Activated naive CD8-positive, alpha-beta T cell (primary cell): ENCODE measurements around the gene SGCA.

Experiments
- H3K27ac Mint-ChIP-seq: one replicate; pipeline ENCODE4 v1.8.0; 2021; ENCODE audit warnings: mixed read lengths
- H3K27me3 Mint-ChIP-seq: one replicate; pipeline ENCODE4 v1.8.0; 2021; ENCODE audit warnings: mixed read lengths
- H3K36me3 Mint-ChIP-seq: one replicate; pipeline ENCODE4 v1.8.0; 2021; ENCODE audit warnings: mixed read lengths
- H3K4me1 Mint-ChIP-seq: one replicate; pipeline ENCODE4 v1.8.0; 2021; ENCODE audit warnings: low read depth, mixed read lengths
- H3K4me3 Mint-ChIP-seq: one replicate; pipeline ENCODE4 v1.8.0; 2021; ENCODE audit warnings: mild to moderate bottlenecking, mixed read lengths
- H3K9me3 Mint-ChIP-seq: one replicate; pipeline ENCODE4 v1.8.0; 2021; ENCODE audit warnings: low read depth, mixed read lengths

The SGCA gene

DNA sequence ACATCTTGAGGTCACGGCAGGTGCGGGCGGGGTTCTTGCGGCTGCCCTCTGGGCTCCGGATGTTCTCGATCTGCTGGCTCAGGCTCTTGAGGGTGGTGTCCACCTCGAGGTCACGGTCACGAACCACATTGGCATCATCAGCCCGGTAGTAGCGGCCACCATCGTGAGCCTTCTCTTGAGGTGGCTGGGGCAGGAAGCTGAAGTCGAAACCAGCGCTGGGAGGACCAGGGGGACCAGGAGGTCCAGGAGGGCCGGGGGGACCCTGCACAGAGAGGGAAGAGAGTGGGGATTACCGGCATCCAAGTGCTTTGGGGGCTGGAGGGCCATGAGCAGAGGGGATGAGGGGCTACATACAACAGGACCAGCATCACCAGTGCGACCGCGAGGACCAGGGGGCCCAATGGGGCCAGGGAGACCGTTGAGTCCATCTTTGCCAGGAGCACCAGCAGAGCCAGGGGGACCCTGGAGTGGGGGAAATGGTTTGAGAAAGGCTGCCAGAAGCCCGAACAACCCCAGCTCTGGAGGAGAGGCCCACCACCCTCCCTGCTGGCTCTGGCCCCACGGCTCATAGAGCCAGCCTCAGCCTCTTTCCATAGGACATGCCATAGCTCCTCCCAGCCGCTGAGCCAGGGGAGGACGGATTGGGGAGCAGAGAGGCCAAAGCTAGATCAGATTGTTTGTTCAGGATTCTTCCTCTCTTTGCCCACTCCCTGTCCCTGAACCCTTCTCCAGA is 21.0 kb downstream of the SGCA start:
- H3K9me3 Mint-ChIP-seq, result no peaks in the 10 kb centered on the region
- H3K4me3 Mint-ChIP-seq, result no peak overlapping the region
- H3K27me3 Mint-ChIP-seq, result no peaks in the 10 kb centered on the region
- H3K36me3 Mint-ChIP-seq, result no peaks in the 10 kb centered on the region
- peaks cover 11% of the 10 kb centered on the region for H3K4me1 Mint-ChIP-seq
- H3K27ac Mint-ChIP-seq, result no peak overlapping the region

DNA sequence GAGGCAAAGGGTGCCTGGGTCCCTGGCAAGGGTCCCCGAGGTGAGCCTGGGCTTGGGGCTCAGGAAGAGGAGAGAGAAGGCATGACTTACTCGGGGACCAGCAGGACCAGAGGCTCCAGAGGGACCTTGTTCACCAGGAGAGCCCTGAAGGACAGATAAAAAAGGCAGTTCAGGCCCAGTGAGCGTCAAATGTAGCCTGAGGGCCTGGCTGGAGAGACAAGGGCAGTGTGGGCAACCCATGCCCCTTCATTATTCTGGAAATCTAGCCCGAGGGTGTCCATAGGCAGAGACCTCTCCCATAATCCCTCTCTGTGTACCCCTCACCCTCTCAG is 21.6 kb downstream of the SGCA start:
- no peak overlapping the region for H3K27ac Mint-ChIP-seq

DNA sequence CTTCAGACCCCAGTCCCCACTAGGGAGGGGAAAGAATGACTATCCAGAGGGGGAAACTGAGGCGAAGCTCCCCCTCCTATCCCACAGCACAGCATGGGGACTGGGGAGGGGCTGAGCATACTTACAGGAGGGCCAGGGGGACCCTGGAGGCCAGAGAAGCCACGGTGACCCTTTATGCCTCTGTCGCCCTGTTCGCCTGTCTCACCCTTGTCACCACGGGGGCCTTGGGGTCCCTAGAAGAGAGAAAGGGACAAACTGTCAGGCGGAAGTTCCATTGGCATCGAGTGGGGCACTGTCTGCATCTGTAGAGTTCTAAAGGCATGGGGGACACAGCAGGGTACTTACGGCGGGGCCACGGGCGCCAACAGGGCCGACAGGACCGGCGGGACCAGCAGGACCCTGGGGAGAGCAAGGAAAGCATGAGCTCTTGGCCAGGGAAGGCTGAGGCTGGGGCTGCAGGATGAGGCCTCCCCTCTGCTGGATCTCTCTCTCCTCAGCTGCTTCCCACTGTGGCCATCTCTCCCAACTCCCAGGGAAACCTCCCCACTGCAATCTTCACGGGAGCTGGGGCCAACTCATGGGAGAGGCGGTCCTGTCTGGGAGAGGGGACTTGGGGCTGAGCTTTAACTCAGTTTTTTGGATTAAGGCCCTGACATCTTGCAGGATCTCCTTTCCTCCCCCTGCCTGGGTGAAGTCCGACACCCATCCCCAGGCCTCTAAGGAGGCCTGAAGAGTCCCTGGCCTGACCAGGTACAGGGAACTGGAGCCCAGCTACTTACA is 22.1 kb downstream of the SGCA start:
- Mint-ChIP-seq H3K9me3 (no peaks in the 10 kb centered on the region), H3K27me3 (no peaks in the 10 kb centered on the region), H3K4me1 (peaks cover 9% of the 10 kb centered on the region), H3K36me3 (no peaks in the 10 kb centered on the region), H3K27ac (no peak overlapping the region), H3K4me3 (no peak overlapping the region)

More for the DNA sequence above, 21.6 kb downstream of the SGCA start:
- peaks cover 11% of the 10 kb centered on the region for H3K4me1 Mint-ChIP-seq
- H3K9me3 Mint-ChIP-seq, result no peaks in the 10 kb centered on the region
- H3K4me3 Mint-ChIP-seq, result no peak overlapping the region
- H3K36me3 Mint-ChIP-seq, result no peaks in the 10 kb centered on the region
- no peaks in the 10 kb centered on the region for H3K27me3 Mint-ChIP-seq

DNA sequence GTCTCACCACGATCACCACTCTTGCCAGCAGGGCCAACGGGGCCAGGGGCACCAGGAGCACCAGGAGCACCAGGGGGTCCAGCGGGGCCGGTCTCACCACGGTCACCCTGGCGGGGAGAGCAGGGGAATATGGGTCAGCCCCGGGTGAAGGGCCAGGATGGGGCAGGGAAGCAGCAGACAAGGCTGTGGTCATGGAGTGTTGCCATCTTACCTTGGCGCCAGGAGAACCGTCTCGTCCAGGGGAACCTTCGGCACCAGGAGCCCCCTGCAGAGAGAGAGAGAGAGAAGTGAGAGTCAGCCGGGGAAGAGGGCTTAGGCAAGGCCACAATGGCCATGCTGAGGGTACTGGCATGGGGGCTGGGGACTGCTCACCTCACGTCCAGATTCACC is 22.7 kb downstream of the SGCA start:
- Mint-ChIP-seq H3K36me3 (no peaks in the 10 kb centered on the region), H3K27ac (no peak overlapping the region), H3K27me3 (no peaks in the 10 kb centered on the region), H3K9me3 (no peaks in the 10 kb centered on the region), H3K4me1 (peaks cover 7% of the 10 kb centered on the region), H3K4me3 (no peak overlapping the region)

DNA sequence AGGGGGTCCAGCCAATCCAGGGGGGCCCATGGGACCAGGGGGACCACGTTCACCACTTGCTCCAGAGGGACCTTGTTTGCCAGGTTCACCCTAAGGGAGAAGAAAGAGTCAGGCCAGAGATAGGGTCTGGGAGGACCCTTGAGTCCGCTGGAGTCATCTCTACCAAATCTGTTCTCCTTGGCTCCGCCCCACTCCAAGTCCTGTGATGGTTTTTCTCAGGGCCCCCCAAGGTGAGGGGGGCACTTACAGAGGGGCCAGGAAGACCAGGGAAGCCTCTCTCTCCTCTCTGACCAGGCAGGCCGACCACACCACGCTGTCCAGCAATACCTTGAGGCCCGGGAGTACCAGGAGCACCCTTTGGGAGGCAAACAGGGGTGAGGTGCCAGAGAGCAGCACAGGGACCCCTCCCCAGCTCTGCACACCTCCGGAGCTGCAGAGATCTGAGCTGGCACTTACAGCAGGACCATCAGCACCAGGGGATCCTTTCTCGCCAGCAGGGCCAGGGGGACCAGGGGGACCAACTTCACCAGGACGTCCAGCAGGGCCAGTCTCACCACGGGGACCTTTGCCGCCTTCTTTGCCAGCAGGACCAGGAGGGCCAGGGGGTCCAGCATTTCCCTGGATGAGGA is 23.2 kb downstream of the SGCA start:
- Mint-ChIP-seq H3K4me1 (peaks cover 2% of the 10 kb centered on the region), H3K36me3 (no peaks in the 10 kb centered on the region), H3K27me3 (no peaks in the 10 kb centered on the region), H3K27ac (no peak overlapping the region), H3K9me3 (no peaks in the 10 kb centered on the region), H3K4me3 (no peak overlapping the region)

DNA sequence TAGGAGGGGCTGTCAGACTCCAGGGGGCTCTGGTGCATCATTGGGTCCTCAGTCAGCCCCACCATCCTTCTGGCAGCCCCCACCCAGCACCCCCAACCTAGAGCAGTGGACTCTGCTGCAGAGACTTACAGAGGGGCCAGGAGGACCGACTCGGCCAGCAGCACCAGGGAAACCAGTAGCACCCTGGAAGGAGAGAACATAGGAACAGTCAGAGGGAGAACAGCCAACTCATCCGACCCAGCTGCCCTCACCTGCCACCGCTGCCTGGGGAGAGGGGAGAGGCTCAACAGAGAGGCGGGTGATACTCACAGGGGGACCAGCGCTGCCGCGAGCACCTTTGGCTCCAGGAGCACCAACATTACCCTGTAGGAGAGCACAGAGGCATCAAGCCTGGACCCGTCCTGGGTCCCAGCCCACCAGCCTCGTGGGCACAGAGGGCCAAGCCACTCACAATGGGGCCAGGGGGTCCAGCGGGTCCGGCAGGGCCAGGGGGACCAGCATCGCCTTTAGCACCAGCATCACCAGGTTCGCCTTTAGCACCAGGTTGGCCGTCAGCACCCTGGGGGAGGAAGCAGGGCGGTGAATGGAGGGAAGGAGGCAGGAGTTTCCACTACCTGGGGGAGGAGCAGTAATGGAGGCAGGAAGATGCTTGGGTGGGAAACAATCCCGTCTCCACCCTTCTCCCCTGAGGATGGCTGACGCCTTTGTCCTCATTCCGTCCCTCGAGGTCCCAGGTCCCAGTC is 23.9 kb downstream of the SGCA start:
- Mint-ChIP-seq H3K27me3 (no peaks in the 10 kb centered on the region), H3K4me1 (no peaks in the 10 kb centered on the region), H3K36me3 (no peaks in the 10 kb centered on the region), H3K4me3 (no peak overlapping the region), H3K9me3 (no peaks in the 10 kb centered on the region), H3K27ac (no peak overlapping the region)

DNA sequence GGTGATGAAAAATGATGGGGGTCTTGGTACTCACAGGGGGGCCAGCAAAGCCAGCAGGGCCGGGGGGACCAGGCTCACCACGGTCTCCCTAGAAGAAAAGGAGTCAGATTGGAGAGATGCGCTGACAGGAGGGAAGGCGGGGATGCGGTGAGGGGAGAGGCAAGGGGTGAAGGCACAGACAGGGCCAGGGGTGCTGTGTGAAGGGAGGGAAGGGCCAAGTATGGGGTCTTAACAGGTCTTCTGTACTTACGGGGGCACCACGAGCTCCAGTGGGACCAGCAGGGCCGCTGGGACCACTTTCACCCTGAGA is 24.4 kb downstream of the SGCA start:
- H3K9me3 Mint-ChIP-seq, result no peaks in the 10 kb centered on the region
- H3K36me3 Mint-ChIP-seq, result no peaks in the 10 kb centered on the region
- no peak overlapping the region for H3K4me3 Mint-ChIP-seq
- no peak overlapping the region for H3K27ac Mint-ChIP-seq
- no peaks in the 10 kb centered on the region for H3K27me3 Mint-ChIP-seq
- H3K4me1 Mint-ChIP-seq, result no peaks in the 10 kb centered on the region

DNA sequence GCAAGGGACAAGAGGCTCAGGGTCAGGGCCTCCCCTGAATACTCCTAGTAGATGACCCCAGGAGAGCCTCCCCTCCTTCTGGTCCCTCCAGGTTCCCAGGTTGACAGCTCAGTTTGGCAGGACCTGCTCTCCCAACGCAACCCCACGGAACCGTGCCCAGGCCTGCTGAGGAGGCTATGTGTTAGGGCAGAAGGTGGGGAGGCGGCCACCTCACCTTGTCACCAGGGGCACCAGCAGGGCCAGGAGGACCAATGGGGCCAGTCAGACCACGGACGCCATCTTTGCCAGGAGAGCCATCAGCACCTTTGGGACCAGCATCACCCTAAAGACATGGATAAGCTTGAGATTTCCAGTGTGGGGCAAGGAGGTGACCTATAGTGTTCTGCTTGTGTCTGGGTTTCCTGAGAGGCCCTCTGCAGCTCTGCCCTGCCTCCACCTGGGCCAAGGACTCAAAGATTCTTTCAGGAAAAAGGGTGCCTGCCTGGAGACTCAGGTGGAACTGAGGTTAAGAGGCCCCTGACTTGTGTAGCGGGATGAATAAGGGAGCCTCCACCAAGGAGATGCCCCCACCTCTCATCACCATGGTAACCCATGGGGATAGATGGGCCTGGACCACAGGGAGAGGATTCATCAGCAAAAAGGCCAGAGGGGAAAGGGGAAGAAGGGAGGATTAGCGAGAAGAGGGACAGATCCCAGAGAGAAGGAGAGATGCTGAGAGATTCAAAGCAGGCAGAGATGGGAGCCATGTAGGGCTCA is 25.0 kb downstream of the SGCA start:
- no peaks in the 10 kb centered on the region for H3K9me3 Mint-ChIP-seq
- no peak overlapping the region for H3K27ac Mint-ChIP-seq
- H3K27me3 Mint-ChIP-seq, result no peaks in the 10 kb centered on the region

DNA sequence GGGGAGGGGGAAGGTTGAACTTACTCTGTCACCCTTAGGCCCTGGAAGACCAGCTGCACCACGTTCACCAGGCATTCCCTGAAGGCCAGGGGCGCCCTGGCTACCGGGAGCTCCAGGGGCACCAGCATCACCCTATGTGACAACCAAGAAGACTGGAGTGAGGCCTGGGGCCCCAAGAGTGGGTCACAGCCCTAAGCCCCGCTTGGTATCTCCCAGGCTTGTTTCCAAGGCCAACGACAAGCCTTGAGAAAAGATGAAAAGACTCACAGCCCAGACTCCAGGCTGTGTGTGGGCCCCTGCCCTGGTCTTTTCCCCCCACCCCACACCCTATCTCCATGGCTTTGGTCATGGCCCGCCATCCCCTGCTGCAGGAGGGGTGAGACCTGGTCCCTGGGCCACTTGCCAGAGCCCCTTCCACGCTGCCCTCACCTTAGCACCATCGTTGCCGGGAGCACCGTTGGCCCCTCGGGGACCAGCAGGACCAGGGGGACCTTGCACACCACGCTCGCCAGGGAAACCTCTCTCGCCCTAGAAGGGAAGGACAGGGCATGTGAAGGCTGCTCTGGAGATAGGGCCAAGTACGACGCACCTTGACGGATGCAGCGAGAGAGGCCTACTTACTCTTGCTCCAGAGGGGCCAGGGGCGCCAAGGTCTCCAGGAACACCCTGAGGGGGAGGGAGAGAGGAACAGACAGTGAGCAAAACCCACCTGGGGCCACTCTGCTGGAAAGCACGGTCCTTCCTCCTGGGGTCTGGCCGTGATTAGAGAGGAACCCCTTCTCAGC is 25.7 kb downstream of the SGCA start:
- H3K9me3 Mint-ChIP-seq, result no peaks in the 10 kb centered on the region
- H3K27ac Mint-ChIP-seq, result no peak overlapping the region
- no peaks in the 10 kb centered on the region for H3K4me1 Mint-ChIP-seq
- H3K4me3 Mint-ChIP-seq, result no peak overlapping the region
- H3K36me3 Mint-ChIP-seq, result no peaks in the 10 kb centered on the region
- H3K27me3 Mint-ChIP-seq, result no peaks in the 10 kb centered on the region

More for the DNA sequence above, 25.0 kb downstream of the SGCA start:
- Mint-ChIP-seq H3K4me1 (no peaks in the 10 kb centered on the region), H3K4me3 (no peak overlapping the region), H3K36me3 (no peaks in the 10 kb centered on the region)

DNA sequence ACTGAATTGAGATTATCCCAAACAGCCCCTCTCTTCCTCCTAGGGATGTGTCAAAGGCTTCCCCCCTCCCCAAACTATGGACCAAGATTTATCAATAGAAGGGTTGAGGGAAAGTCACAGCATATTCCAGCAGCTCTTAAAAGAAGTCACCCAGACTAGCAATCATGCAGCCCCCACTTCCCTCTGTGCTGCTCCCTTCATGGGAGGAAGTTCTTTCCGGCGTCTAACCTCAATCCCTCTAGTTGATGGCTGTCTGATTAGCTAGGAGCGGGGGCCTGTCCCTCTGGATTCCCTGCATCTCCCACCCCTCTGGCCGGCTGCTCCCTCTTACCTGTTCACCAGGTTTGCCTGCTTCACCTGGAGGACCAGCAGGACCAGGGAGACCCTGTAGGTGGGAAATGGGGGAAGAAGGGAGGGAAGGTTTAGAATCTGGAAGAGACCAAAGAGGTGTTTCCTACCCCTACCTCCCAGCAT is 26.4 kb downstream of the SGCA start:
- H3K9me3 Mint-ChIP-seq, result no peaks in the 10 kb centered on the region
- no peaks in the 10 kb centered on the region for H3K4me1 Mint-ChIP-seq
- H3K27me3 Mint-ChIP-seq, result no peaks in the 10 kb centered on the region
- H3K4me3 Mint-ChIP-seq, result no peak overlapping the region
- no peak overlapping the region for H3K27ac Mint-ChIP-seq
- no peaks in the 10 kb centered on the region for H3K36me3 Mint-ChIP-seq

DNA sequence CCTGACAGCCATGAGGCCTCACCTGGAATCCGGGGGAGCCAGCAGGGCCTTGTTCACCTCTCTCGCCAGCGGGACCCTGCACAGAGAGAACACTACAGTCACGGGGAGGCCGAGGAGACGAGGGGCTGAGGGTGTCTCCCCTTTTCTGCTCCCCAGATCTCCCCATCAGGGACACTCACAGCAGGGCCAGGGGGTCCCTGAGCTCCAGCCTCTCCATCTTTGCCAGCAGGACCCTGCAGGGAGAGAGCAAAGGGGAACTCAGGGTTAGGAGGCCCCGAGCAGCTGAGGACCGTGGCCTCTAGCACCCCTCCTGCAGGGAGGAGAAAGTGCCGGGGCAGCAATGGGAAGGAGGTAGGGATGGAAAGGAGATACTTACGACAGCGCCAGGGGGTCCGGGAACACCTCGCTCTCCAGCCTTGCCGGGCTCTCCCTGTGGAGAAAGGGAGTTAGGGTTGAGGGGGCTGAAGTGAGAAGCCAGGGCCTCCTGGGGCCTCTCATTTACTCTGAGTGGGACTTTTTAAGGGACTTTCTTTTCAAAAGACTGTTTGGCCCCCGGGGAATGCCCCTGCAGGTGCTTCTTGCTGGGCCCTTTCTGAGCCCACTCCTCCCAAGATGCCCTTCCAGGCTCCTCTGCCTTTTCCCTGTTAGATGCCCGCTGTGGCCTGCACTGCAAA is 26.9 kb downstream of the SGCA start:
- Mint-ChIP-seq H3K27ac (no peak overlapping the region), H3K4me1 (no peaks in the 10 kb centered on the region), H3K27me3 (no peaks in the 10 kb centered on the region)

DNA sequence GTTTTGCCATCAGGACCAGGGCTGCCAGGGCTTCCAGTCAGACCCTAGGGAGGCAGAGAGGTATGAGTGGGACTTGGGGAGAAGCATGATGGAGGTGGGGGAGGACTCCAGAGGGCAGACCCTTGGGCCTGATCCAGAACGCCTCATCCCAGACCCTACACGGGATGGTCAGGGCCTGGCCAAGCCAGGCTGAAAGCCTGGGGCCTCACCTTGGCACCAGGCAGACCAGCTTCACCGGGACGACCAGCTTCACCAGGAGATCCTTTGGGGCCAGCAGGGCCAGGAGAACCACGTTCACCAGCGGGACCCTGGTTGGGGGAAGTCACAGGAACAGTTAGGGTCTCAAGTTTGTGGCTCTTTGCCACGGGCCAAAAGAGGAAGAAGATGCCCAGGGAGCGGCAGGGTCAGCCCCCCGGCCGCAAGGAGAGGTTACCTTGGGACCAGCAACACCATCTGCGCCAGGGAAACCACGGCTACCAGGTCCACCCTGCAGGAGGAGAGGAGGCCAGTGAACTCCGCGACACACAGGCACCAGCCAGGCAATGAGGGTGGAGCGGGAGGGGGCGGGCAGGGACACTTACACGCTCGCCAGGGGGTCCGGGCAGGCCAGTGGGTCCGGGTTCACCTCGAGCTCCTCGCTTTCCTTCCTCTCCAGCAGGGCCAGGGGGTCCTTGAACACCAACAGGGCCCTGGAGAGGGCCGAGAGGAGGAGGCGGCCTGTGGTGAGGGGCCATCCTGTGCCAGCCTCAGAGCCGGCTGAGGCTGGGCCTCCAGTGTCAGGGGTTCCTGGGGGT is 28.5 kb downstream of the SGCA start:
- no peak overlapping the region for H3K4me3 Mint-ChIP-seq
- no peaks in the 10 kb centered on the region for H3K9me3 Mint-ChIP-seq
- H3K36me3 Mint-ChIP-seq, result no peaks in the 10 kb centered on the region
- no peak overlapping the region for H3K27ac Mint-ChIP-seq
- peaks cover 9% of the 10 kb centered on the region for H3K4me1 Mint-ChIP-seq
- peaks cover 5% of the 10 kb centered on the region for H3K27me3 Mint-ChIP-seq

More for the DNA sequence above, 26.9 kb downstream of the SGCA start:
- Mint-ChIP-seq H3K9me3 (no peaks in the 10 kb centered on the region), H3K4me3 (no peak overlapping the region), H3K36me3 (no peaks in the 10 kb centered on the region)
